Measurements from ENCODE around the gene ANGPTL2.
"Not testable (repeated sequence)": the region's sequence is repeated elsewhere in the genome, so short reads cannot be mapped to it uniquely, and the experiment has no call there.

Gene ANGPTL2

DNA sequence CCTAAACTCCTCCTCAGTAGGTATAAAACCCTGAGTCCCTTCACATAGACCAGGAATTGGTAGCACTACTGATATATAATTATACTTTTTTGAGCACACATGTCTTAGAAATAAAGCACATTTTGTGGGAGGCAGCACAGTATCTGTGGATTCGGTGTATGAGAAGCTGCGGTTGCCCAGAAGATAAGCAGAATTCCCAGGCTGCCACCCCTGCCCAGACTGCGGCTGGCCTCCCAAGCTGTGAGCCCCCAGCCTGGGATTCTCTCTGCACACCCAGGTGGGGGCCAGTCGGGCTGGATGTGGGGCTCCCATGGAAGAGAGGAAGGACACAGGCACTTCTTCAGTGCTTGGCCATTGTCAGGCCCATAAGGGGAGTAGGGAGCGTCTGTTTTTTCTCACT is 25.6 kb upstream of the ANGPTL2 start:
- TF ChIP-seq, protein P1, sequence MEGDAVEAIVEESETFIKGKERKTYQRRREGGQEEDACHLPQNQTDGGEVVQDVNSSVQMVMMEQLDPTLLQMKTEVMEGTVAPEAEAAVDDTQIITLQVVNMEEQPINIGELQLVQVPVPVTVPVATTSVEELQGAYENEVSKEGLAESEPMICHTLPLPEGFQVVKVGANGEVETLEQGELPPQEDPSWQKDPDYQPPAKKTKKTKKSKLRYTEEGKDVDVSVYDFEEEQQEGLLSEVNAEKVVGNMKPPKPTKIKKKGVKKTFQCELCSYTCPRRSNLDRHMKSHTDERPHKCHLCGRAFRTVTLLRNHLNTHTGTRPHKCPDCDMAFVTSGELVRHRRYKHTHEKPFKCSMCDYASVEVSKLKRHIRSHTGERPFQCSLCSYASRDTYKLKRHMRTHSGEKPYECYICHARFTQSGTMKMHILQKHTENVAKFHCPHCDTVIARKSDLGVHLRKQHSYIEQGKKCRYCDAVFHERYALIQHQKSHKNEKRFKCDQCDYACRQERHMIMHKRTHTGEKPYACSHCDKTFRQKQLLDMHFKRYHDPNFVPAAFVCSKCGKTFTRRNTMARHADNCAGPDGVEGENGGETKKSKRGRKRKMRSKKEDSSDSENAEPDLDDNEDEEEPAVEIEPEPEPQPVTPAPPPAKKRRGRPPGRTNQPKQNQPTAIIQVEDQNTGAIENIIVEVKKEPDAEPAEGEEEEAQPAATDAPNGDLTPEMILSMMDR (IDR thresholded peaks at IDR 0.05; ENCODE audit: low read depth, low read length), result no peak
- TF ChIP-seq EZH2phosphoT487 (IDR thresholded peaks at IDR 0.05; ENCODE audit: low read depth), result no peak
- no peak overlapping the region for H2AFZ ChIP-seq (ENCODE audit: low read depth, low read length)
- peaks cover 12% of the 10 kb centered on the region for H3K27me3 ChIP-seq (ENCODE audit: low read depth, low read length)
- H3K27ac ChIP-seq (ENCODE audit: low read length), result no peak overlapping the region
- H3K9ac ChIP-seq (ENCODE audit: low read length), result no peak overlapping the region
- H3K79me2 ChIP-seq (ENCODE audit: low read length), result no peaks in the 10 kb centered on the region
- H3K4me2 ChIP-seq (ENCODE audit: low read length), result no peak overlapping the region
- no peaks in the 10 kb centered on the region for H4K20me1 ChIP-seq (ENCODE audit: insufficient read depth, low read length)
- H3K9me3 ChIP-seq (ENCODE audit: insufficient read depth, low read length), result no peaks in the 10 kb centered on the region
- no peaks in the 10 kb centered on the region for H3K36me3 ChIP-seq (replicated peaks; ENCODE audit: low read depth, low read length)
- no peaks in the 10 kb centered on the region for H3K4me1 ChIP-seq (ENCODE audit: low read length)
- no peak overlapping the region for H3K4me3 ChIP-seq (ENCODE audit: low read length)

DNA sequence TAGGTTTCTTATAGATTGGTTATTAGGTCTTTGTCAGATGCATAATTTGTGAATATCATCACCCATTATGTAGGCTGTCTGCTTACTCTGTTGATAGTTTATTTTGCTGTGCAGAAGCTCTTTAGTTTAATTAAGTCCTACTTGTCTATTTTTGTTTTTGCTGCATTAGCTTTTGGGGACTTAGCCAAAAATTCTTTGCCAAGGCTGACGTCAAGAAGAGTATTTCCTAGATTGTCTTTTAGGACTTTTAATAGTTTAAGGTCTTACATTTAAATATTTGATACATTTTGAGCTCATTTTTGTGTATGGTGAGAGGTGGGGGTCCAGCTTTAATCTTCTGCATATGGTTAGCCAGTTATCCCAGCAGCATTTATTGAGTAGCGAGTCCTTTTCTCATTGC is 24.8 kb upstream of the ANGPTL2 start:
- Histone ChIP-seq H3K4me3 (ENCODE audit: low read length) (no peak overlapping the region), H3K79me2 (ENCODE audit: low read length) (no peaks in the 10 kb centered on the region), H4K20me1 (ENCODE audit: insufficient read depth, low read length) (no peaks in the 10 kb centered on the region), H3K9ac (ENCODE audit: low read length) (no peak overlapping the region), H3K9me3 (ENCODE audit: insufficient read depth, low read length) (no peaks in the 10 kb centered on the region), H3K27me3 (ENCODE audit: low read depth, low read length) (peaks cover 4% of the 10 kb centered on the region; the same call in 1 of the 2 replicates), H3K4me1 (ENCODE audit: low read length) (no peaks in the 10 kb centered on the region), H2AFZ (ENCODE audit: low read depth, low read length) (no peak overlapping the region), H3K27ac (ENCODE audit: low read length) (no peak overlapping the region), H3K36me3 (replicated peaks; ENCODE audit: low read depth, low read length) (no peaks in the 10 kb centered on the region), H3K4me2 (ENCODE audit: low read length) (no peak overlapping the region)
- TF ChIP-seq, protein P1 (IDR thresholded peaks at IDR 0.05; ENCODE audit: low read depth, low read length), result no peak
- TF ChIP-seq EZH2phosphoT487 (IDR thresholded peaks at IDR 0.05; ENCODE audit: low read depth), result no peak

DNA sequence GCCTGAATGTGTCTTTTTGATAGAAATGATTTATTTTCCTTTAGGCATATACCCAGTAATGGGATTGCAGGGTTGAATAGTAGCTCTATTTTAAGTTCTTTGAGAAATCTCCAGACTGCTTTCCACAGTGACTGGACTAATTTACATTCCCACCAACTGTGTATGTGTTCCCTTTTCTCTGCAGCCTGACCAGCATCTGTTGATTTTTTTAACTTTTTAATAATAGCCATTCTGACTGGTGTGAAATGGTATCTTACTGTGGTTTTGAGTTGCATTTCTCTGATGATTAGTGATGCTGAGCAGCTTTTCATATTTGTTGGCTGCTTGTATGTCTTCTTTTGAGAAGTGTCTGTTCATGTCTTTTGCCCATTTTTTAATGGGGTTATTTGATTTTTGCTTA is 24.4 kb upstream of the ANGPTL2 start:
- H4K20me1 ChIP-seq (ENCODE audit: insufficient read depth, low read length); H3K27me3 ChIP-seq (ENCODE audit: low read depth, low read length); H2AFZ ChIP-seq (ENCODE audit: low read depth, low read length); H3K4me2 ChIP-seq (ENCODE audit: low read length); H3K4me3 ChIP-seq (ENCODE audit: low read length); H3K9ac ChIP-seq (ENCODE audit: low read length); H3K79me2 ChIP-seq (ENCODE audit: low read length); H3K27ac ChIP-seq (ENCODE audit: low read length); H3K4me1 ChIP-seq (ENCODE audit: low read length); H3K9me3 ChIP-seq (ENCODE audit: insufficient read depth, low read length); H3K36me3 ChIP-seq (replicated peaks; ENCODE audit: low read depth, low read length): not testable (repeated sequence)

DNA sequence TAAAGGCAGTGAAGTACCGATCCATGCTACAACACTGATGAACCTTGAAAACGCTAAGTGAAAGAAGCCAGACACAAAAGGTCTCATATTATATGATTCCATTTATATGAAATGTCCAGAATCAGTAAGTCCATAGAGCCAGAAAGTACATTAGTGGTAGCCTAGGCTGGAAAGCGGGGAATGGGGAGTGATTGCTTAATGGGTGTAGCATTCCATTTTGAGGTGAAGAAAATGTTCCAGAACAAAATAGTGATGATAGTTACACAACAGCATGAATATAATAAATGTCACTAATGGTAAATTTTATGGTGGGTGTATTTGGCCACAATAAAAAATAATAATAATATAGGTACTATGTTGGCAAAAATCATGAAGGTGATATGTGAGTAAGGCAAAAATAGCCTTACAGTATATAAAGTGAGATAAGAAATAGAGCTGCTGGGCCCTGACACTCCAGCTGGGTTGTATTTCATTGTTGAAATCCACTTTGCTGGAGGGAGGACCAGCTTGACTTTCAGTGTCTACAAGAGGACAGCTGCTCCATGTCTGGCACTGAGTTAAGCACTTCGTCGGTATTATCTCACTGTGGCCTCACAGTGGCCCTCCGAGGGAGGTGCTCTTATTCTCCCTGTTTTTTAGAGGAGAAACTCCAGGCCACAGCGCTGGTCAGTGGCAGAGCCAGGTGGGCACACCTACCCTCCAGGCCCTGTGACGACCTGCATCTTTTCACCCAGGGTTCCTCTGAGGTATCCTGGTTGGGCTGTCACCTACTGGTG is 22.4 kb upstream of the ANGPTL2 start:
- H3K27ac ChIP-seq (ENCODE audit: low read length), result no peak overlapping the region
- no peak overlapping the region for H3K9ac ChIP-seq (ENCODE audit: low read length)
- no peaks in the 10 kb centered on the region for H3K79me2 ChIP-seq (ENCODE audit: low read length)
- H3K9me3 ChIP-seq (ENCODE audit: insufficient read depth, low read length), result no peaks in the 10 kb centered on the region
- H3K4me1 ChIP-seq (ENCODE audit: low read length), result no peaks in the 10 kb centered on the region
- H4K20me1 ChIP-seq (ENCODE audit: insufficient read depth, low read length), result no peaks in the 10 kb centered on the region
- H3K4me2 ChIP-seq (ENCODE audit: low read length), result no peak overlapping the region
- H3K36me3 ChIP-seq (replicated peaks; ENCODE audit: low read depth, low read length), result no peaks in the 10 kb centered on the region
- H3K4me3 ChIP-seq (ENCODE audit: low read length), result no peak overlapping the region
- TF ChIP-seq, protein P1 (IDR thresholded peaks at IDR 0.05; ENCODE audit: low read depth, low read length), result no peak
- TF ChIP-seq EZH2phosphoT487 (IDR thresholded peaks at IDR 0.05; ENCODE audit: low read depth), result no peak
- H2AFZ ChIP-seq (ENCODE audit: low read depth, low read length), result no peak overlapping the region
- H3K27me3 ChIP-seq (ENCODE audit: low read depth, low read length), result no peaks in the 10 kb centered on the region
